GM12878 (cell line): ENCODE results near the gene RETREG2. TPM values are rescaled to one million over a fixed set of nuclear protein-coding genes. Genes with fewer than 3 reads are reported as not detected.

ENCODE experiments used
- BHLHE40 ChIP-seq, 2 experiments: fragments of 450-650 bp in 1 of 2; IDR thresholded peaks; 2 replicates each; pipeline ENCODE4 v1.6.1; 2011 to 2017; ENCODE audit warnings: low read depth in 2 of 2, borderline replicate concordance in 1 of 2, improper control_type of control experiment in 1 of 2, low read length in 1 of 2, mild to moderate bottlenecking in 1 of 2
- CHD2 ChIP-seq: IDR thresholded peaks from 2 replicates; pipeline ENCODE4 v1.6.1; 2011; ENCODE audit warnings: low read depth, low read length, improper control_type of control experiment, borderline replicate concordance
- EZH2 ChIP-seq: IDR thresholded peaks from 2 replicates; pipeline ENCODE4 v1.6.1; 2012; ENCODE audit warnings: low read depth, mild to moderate bottlenecking, control low read depth, inconsistent platforms, low read length, borderline replicate concordance; ENCODE audit not compliant: control insufficient read depth
- NKRF ChIP-seq: fragments of 450-650 bp; conservative IDR thresholded peaks from 2 replicates; pipeline ENCODE4 v1.6.1; 2017; ENCODE audit warnings: mild to moderate bottlenecking, moderate library complexity
- SP1 ChIP-seq: IDR thresholded peaks from one replicate; pipeline ENCODE4 v1.6.1; 2011; ENCODE audit warnings: low read depth, low read length
- polyA plus RNA-seq, 11 experiments: library from polyadenylated mRNA; depleted of rRNA in 4 of 11; unstranded in 6 of 11; stranded (reverse) in 5 of 11; fragments of >200 nt; fragmentation: Nextera tagmentation in 4 of 11; fragmentation: Illumina TruSeq in 1 of 11; extraction: Ambion mirVana in 4 of 11; extraction: Trizol in 1 of 11; gene quantifications; 1 replicate in 1 of 11; 2 replicates in 10 of 11; pipeline versions ENCODE4 v1.2.1 to v1.2.3, GENCODE V29; 2011 to 2016; ENCODE audit warnings: inconsistent platforms in 2 of 11, missing spikeins in 2 of 11, low read depth in 1 of 11
- total RNA-seq, 4 experiments: library from RNA; depleted of rRNA in 3 of 4; stranded (reverse); fragments of >200 nt in 3 of 4; fragmentation: Illumina TruSeq in 1 of 4; extraction: Trizol in 1 of 4; gene quantifications; 2 replicates each; pipeline versions ENCODE4 v1.2.1 to v1.2.3, GENCODE V29; 2013 to 2021
- TF ChIP-seq, protein P1 (sequence below): fragments of 450-650 bp; IDR thresholded peaks from 2 replicates; pipeline ENCODE4 v1.6.1; 2016; ENCODE audit warnings: mild to moderate bottlenecking, moderate library complexity, borderline replicate concordance
- TF ChIP-seq, protein P2 (sequence below): fragments of 150-350 bp; IDR thresholded peaks from 2 replicates; pipeline ENCODE4 v1.6.1; 2016; ENCODE audit warnings: low read depth, low read length

The RETREG2 gene
- total and polyA plus RNA-seq, 10 of the 15 experiments (the other 5 are each of a cell fraction or from before 2014, with no cell fraction given) = 10.1 to 72.0 (median 28.3) TPM

- TF ChIP-seq, protein P1, sequence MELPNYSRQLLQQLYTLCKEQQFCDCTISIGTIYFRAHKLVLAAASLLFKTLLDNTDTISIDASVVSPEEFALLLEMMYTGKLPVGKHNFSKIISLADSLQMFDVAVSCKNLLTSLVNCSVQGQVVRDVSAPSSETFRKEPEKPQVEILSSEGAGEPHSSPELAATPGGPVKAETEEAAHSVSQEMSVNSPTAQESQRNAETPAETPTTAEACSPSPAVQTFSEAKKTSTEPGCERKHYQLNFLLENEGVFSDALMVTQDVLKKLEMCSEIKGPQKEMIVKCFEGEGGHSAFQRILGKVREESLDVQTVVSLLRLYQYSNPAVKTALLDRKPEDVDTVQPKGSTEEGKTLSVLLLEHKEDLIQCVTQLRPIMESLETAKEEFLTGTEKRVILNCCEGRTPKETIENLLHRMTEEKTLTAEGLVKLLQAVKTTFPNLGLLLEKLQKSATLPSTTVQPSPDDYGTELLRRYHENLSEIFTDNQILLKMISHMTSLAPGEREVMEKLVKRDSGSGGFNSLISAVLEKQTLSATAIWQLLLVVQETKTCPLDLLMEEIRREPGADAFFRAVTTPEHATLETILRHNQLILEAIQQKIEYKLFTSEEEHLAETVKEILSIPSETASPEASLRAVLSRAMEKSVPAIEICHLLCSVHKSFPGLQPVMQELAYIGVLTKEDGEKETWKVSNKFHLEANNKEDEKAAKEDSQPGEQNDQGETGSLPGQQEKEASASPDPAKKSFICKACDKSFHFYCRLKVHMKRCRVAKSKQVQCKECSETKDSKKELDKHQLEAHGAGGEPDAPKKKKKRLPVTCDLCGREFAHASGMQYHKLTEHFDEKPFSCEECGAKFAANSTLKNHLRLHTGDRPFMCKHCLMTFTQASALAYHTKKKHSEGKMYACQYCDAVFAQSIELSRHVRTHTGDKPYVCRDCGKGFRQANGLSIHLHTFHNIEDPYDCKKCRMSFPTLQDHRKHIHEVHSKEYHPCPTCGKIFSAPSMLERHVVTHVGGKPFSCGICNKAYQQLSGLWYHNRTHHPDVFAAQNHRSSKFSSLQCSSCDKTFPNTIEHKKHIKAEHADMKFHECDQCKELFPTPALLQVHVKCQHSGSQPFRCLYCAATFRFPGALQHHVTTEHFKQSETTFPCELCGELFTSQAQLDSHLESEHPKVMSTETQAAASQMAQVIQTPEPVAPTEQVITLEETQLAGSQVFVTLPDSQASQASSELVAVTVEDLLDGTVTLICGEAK = no peak
- TF ChIP-seq BHLHE40 (IDR thresholded peaks at IDR 0.05; ENCODE audit: borderline replicate concordance in 1 of 2, low read depth in 2 of 2, low read length in 1 of 2) (peak; percentile 73 to 86; a peak in 3 of 4 replicates), CHD2 (no peak), NKRF (peak; percentile 72), SP1 (peak; percentile 16), EZH2 (no peak)
- TF ChIP-seq, protein P2, sequence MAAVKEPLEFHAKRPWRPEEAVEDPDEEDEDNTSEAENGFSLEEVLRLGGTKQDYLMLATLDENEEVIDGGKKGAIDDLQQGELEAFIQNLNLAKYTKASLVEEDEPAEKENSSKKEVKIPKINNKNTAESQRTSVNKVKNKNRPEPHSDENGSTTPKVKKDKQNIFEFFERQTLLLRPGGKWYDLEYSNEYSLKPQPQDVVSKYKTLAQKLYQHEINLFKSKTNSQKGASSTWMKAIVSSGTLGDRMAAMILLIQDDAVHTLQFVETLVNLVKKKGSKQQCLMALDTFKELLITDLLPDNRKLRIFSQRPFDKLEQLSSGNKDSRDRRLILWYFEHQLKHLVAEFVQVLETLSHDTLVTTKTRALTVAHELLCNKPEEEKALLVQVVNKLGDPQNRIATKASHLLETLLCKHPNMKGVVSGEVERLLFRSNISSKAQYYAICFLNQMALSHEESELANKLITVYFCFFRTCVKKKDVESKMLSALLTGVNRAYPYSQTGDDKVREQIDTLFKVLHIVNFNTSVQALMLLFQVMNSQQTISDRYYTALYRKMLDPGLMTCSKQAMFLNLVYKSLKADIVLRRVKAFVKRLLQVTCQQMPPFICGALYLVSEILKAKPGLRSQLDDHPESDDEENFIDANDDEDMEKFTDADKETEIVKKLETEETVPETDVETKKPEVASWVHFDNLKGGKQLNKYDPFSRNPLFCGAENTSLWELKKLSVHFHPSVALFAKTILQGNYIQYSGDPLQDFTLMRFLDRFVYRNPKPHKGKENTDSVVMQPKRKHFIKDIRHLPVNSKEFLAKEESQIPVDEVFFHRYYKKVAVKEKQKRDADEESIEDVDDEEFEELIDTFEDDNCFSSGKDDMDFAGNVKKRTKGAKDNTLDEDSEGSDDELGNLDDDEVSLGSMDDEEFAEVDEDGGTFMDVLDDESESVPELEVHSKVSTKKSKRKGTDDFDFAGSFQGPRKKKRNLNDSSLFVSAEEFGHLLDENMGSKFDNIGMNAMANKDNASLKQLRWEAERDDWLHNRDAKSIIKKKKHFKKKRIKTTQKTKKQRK = no peak
- TF ChIP-seq, all 136 proteins: peak for 33
Measured at GRCh38 chr2:219160186-219161017, 17.7 kb upstream of the RETREG2 start, which contains the start of gene NHEJ1 (continued).
